HUES6 (cell line): ENCODE results near the gene PFKP.

ENCODE experiments used
- H3K27ac ChIP-seq: 2 replicates; pipeline ENCODE4 v1.7.0; 2013; ENCODE audit warnings: low read depth, mild to moderate bottlenecking, low read length, inconsistent platforms
- H3K27me3 ChIP-seq: 2 replicates; pipeline ENCODE4 v1.6.1; 2013; ENCODE audit warnings: low read length; ENCODE audit not compliant: control insufficient read depth, insufficient read depth
- H3K36me3 ChIP-seq: 2 replicates; pipeline ENCODE4 v1.6.1; 2013; ENCODE audit warnings: low read length; ENCODE audit not compliant: control insufficient read depth, insufficient read depth
- H3K4me1 ChIP-seq: 2 replicates; pipeline ENCODE4 v1.6.1; 2013; ENCODE audit warnings: low read length; ENCODE audit not compliant: control insufficient read depth, insufficient read depth
- H3K4me3 ChIP-seq: 2 replicates; pipeline ENCODE4 v1.5.1; 2013; ENCODE audit warnings: low read depth, low read length
- H3K9ac ChIP-seq: one replicate; pipeline ENCODE4 v1.6.1; 2013; ENCODE audit warnings: mild to moderate bottlenecking, low read length
- H3K9me3 ChIP-seq: 2 replicates; pipeline ENCODE4 v1.6.1; 2013; ENCODE audit warnings: low read depth, low read length; ENCODE audit not compliant: control insufficient read depth, insufficient read depth

Gene PFKP

DNA sequence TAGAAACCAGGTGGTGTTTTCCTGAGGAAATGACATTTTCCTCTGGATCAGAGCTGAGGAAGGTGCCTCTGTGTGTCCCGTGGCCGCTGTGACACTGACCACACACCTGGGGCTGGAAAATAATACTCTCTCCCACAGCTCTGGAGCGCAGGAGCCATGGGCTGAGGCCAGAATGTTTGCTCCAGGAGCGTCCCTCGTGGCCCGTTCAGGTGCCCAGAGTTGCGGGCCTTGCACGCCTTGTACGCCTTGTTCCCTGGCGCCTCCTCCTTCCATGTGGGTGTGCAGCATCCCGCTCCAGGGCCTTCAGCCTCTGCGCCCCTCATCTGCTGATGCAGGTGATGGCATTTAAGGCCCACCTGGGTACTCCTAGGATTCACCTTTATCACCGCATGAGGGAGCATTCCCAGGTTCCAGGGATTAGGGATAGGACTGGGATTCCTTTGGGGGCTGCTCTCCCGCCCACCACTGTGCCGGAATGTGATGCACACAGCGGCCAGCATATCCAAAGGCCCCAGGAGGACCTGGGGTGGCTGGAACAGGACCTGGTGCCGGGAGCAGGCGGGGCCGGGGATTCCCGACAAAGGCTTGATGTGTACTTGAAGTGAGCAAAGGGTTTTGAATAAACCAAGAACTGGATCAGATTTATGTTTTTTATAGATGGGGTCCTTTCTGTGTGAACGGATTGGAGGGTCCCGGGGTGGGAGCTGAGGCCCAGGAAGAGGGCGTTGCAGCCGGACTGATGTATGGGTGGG, 61.2 kb downstream of the PFKP start:
- Histone ChIP-seq H3K27ac (0 out of 2 replicates have a peak overlapping the region, but pooled peaks have one; percentile 8), H3K36me3 (peaks cover 95% of the 10 kb centered on the region), H3K9me3 (no peaks in the 10 kb centered on the region)

DNA sequence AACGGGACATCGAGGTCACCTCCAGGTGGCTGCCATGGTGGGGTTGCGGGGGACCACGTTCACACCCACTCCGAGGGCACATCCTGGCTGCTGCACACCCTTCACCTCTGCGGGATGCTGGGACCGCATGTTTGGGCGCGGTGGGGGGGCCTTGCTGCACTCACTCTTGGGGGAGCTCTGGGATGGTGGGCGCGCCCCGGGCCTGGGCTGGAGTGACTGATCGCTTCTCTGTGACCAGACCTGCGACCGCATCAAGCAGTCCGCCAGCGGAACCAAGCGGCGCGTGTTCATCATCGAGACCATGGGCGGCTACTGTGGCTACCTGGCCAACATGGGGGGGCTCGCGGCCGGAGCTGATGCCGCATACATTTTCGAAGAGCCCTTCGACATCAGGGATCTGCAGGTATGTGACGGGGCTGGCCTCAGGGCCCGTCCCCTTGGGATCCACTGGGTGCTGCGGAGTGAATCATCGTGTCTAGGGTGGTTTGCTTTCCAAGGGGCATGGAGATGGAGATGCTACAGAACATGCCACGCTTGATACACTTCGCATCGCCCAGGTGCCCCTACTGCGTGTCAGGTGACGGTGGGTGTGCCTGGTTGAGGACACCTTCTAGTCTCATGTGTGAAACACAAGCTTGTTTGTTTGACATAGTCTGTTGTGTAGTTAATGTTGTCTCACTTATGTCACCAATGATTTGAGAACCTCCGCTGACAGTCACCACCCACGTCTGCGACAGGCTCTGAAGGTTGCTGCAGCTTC, 62.4 kb downstream of the PFKP start:
- Histone ChIP-seq H3K36me3 (peaks cover 95% of the 10 kb centered on the region), H3K4me1 (peaks cover 10% of the 10 kb centered on the region; the same call in 1 of the 2 replicates), H3K27me3 (no peaks in the 10 kb centered on the region), H3K9ac (no peak overlapping the region), H3K4me3 (no peak overlapping the region), H3K27ac (no peak overlapping the region), H3K9me3 (no peaks in the 10 kb centered on the region)

More for the DNA sequence above, 61.2 kb downstream of the PFKP start:
- H3K4me3 ChIP-seq, result no peak overlapping the region
- peaks cover 10% of the 10 kb centered on the region; the same call in 1 of the 2 replicates for H3K4me1 ChIP-seq
- H3K27me3 ChIP-seq, result no peaks in the 10 kb centered on the region
- H3K9ac ChIP-seq, result no peak overlapping the region

DNA sequence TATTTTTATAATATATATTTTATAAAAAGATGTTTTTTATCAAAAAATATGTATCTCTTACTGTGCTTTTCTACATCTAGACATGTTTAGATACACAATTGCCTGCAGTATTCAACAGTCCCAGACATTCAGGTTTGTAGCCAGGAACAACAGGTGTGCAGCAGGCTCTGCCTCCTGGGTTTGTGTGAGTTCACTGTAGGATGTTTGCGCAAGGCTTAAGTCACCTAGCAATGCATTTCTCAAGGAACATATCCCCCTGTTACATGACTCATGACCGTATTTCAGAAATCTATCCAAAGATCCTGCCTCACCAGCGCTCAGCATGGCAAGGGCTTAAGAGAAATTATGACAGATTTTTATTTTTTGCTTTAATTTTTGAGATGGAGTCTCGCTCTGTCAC, 63.8 kb downstream of the PFKP start:
- Histone ChIP-seq H3K36me3 (peaks cover 95% of the 10 kb centered on the region), H3K4me1 (peaks cover 10% of the 10 kb centered on the region; the same call in 1 of the 2 replicates), H3K9ac (no peak overlapping the region), H3K9me3 (no peaks in the 10 kb centered on the region), H3K27me3 (no peaks in the 10 kb centered on the region), H3K4me3 (no peak overlapping the region), H3K27ac (no peak overlapping the region)

DNA sequence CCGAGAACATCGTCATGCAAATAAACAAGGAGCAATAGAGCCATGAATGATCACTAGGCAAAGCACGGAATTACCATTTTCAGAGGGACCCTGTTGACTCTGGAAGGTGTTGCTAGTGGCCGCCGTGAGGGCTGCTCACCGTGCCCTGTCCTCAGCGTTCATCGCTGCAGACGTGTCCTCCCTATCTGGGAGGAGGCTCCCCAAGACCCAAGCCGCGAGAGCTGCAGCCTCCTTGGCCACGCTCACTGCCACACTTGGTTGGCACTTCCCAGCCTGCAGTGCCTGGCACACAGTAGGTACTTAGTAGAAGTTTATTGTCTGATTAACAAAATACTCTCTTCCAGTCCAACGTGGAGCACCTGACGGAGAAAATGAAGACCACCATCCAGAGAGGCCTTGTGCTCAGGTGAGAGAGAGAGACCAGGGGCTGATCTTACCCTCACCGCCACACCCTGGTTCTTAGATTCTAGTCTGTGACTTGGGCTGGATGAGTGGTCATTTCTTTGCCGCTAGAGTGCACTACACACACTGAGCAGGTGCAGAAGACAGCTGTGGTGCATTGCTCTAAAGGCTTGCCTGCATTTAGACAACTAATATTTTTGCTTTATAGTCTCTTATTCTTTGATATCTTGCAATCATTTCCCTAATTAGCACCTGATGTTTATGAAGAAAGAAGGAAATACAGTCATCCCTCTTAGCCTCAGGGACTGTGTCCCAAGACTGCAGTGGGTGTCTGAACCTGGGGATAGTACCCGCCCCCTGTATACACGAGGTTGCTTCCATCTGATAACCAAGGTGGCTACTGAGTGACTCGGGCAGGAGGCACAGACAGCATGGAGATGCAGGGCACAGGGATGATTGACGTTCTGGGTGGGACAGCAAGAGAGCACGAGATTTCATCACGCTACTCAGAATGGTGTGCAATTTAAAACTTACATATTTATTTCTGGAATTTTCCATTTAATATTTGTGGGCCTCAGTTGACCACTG, 65.0 kb downstream of the PFKP start:
- H3K9me3 ChIP-seq, result no peaks in the 10 kb centered on the region
- peaks cover 95% of the 10 kb centered on the region for H3K36me3 ChIP-seq
- H3K27ac ChIP-seq, result no peak overlapping the region
- H3K4me3 ChIP-seq, result no peak overlapping the region
- no peaks in the 10 kb centered on the region for H3K4me1 ChIP-seq
- no peaks in the 10 kb centered on the region for H3K27me3 ChIP-seq
- no peak overlapping the region for H3K9ac ChIP-seq

DNA sequence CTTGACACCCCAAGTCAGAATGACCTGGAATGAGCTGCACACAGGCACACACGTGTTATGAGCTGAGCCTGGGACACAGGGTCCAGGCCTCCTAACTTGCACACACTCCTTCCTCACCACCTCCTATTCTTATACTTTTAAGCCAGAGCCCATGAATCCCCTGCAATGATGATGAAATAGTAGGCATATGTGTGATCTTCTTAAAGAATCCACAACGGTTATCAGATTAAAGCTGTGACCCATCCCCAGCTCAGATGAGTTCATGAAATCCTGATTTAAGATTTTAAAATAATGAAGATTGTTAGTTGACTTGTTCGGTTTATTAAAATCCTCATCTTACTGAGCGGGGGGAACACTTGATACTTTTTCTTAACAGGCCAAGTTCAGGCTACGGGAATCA, 66.6 kb downstream of the PFKP start:
- no peaks in the 10 kb centered on the region for H3K4me1 ChIP-seq
- H3K27ac ChIP-seq, result no peak overlapping the region
- H3K27me3 ChIP-seq, result no peaks in the 10 kb centered on the region
- H3K36me3 ChIP-seq, result peaks cover 96% of the 10 kb centered on the region
- no peaks in the 10 kb centered on the region for H3K9me3 ChIP-seq
- H3K9ac ChIP-seq, result no peak overlapping the region
- H3K4me3 ChIP-seq, result no peak overlapping the region

DNA sequence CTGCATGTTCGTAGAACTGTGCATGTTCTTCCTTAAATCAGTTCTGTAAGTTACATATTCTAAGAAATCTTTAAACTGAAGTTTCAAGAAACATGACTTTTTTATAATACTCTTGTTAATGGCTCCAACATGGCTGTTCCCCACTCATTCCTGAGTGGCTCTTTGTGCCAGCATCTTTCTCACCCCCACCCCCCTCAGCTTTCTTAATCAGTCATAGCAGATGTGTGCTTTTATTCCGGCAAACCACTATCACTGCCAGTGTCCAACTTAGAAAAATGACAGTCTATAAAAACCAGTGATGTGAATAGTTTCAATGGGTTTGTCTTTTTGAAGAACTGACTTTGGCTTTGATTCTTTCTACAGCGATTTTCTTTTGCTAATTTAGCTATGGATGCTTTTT, 67.7 kb downstream of the PFKP start:
- no peak overlapping the region for H3K27ac ChIP-seq
- H3K4me3 ChIP-seq, result no peak overlapping the region
- no peaks in the 10 kb centered on the region for H3K4me1 ChIP-seq
- H3K27me3 ChIP-seq, result no peaks in the 10 kb centered on the region
- H3K9me3 ChIP-seq, result no peaks in the 10 kb centered on the region
- H3K9ac ChIP-seq, result no peak overlapping the region
- H3K36me3 ChIP-seq, result peaks cover 96% of the 10 kb centered on the region

DNA sequence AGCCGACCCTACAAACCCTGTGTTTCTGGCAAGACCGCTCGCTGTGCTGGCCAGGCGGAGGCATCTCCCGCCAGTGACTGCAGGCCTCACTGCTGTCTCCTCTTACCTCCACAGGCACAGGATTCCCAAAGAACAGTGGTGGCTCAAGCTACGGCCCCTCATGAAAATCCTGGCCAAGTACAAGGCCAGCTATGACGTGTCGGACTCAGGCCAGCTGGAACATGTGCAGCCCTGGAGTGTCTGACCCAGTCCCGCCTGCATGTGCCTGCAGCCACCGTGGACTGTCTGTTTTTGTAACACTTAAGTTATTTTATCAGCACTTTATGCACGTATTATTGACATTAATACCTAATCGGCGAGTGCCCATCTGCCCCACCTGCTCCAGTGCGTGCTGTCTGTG, 69.0 kb downstream of the PFKP start:
- no peak overlapping the region for H3K27ac ChIP-seq
- peaks cover 99% of the 10 kb centered on the region for H3K36me3 ChIP-seq
- no peaks in the 10 kb centered on the region for H3K27me3 ChIP-seq
- H3K9me3 ChIP-seq, result no peaks in the 10 kb centered on the region
- H3K4me1 ChIP-seq, result no peaks in the 10 kb centered on the region
- no peak overlapping the region for H3K4me3 ChIP-seq
- H3K9ac ChIP-seq, result no peak overlapping the region

DNA sequence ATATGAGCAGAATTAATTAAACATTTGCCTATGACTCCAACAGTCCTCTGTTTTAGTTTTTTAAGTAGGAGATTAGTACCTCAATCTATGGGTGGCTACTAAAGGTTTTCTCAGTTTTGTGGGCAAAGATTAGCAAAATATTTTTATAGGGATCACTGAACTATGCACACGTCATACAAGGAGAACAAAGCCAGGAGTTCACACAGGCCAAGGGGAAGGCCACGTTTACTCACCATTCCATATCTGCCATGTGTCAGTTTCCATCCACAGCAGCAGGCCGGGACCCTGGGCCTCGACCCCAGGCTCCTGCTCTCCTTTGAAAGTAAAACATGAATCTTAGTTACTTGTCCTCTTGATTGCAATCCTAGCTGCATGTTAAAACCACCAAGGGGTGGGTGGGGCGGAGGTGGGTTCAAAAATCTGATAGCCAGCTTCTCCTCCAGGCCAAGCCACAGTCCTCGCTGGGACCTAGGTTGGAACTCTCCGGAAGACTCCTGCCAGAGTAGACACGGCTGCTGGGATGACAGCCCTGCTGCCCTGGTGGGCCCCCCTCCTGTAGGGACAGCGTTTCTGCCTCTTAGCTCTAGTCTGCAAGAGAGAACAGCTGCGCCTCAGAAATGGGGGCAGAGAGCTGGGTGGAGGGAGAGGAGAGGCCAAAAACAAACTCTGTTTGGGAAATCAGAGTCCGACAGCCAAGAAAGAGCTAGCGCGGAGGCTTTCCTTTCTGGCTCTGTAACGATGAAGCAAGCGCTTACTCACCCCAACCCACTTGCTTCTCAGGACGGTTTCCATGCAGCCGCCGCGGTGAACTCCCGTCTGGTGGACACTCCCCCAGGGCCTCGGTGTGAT, 69.6 kb downstream of the PFKP start:
- Histone ChIP-seq H3K9ac (no peak overlapping the region), H3K9me3 (no peaks in the 10 kb centered on the region), H3K4me1 (no peaks in the 10 kb centered on the region), H3K4me3 (no peak overlapping the region), H3K36me3 (peaks cover 100% of the 10 kb centered on the region), H3K27ac (no peak overlapping the region), H3K27me3 (no peaks in the 10 kb centered on the region)

DNA sequence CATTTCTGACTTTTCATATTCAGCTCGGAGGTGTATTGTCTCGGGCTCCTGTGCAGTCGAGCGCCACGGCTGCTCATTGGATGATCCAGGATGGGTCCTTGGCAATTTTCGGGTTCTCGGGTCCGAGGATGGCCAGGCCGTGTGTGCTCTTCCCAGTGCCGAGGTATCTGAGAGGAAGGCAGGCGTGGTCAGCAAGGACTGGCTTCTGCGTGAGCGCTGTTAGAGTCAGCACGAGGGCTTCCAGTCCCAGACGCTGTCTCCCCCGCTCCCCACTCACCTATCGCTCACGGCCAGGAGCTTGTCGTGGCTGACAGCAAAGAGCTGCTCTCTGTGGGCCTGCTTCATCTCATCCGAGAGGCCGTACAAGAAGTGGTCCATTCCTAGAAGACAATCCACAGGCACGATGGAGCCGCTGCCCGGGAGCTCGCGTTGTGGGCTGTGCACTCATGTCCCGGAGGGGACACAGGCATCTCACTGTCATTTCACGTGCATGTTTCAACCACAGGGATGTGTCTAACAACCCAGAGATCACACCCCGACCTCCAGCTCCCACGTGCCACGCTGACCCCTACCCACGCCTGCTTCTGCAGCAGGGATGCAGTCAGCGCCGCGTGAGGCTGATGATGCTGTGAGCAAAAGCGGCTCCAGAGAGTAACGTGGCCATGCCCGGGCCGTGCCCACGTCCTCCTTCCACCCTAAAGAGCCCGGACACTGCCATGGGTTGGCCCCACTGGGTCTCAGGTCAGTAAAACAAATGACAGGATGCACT, 70.8 kb downstream of the PFKP start:
- H3K9ac ChIP-seq, result no peak overlapping the region
- H3K4me1 ChIP-seq, result no peaks in the 10 kb centered on the region
- H3K27me3 ChIP-seq, result no peaks in the 10 kb centered on the region
- peaks cover 99% of the 10 kb centered on the region for H3K36me3 ChIP-seq
- no peak overlapping the region for H3K27ac ChIP-seq
- no peak overlapping the region for H3K4me3 ChIP-seq
- H3K9me3 ChIP-seq, result no peaks in the 10 kb centered on the region
